HUES6 (cell line): ENCODE data around the gene TRPM3.

Experiments
- H3K27ac ChIP-seq: 2 replicates; pipeline ENCODE4 v1.7.0; 2013; ENCODE audit warnings: low read depth, mild to moderate bottlenecking, low read length, inconsistent platforms
- H3K27me3 ChIP-seq: 2 replicates; pipeline ENCODE4 v1.6.1; 2013; ENCODE audit warnings: low read length; ENCODE audit not compliant: control insufficient read depth, insufficient read depth
- H3K36me3 ChIP-seq: 2 replicates; pipeline ENCODE4 v1.6.1; 2013; ENCODE audit warnings: low read length; ENCODE audit not compliant: control insufficient read depth, insufficient read depth
- H3K4me1 ChIP-seq: 2 replicates; pipeline ENCODE4 v1.6.1; 2013; ENCODE audit warnings: low read length; ENCODE audit not compliant: control insufficient read depth, insufficient read depth
- H3K4me3 ChIP-seq: 2 replicates; pipeline ENCODE4 v1.5.1; 2013; ENCODE audit warnings: low read depth, low read length
- H3K9ac ChIP-seq: one replicate; pipeline ENCODE4 v1.6.1; 2013; ENCODE audit warnings: mild to moderate bottlenecking, low read length
- H3K9me3 ChIP-seq: 2 replicates; pipeline ENCODE4 v1.6.1; 2013; ENCODE audit warnings: low read depth, low read length; ENCODE audit not compliant: control insufficient read depth, insufficient read depth

Gene TRPM3

DNA sequence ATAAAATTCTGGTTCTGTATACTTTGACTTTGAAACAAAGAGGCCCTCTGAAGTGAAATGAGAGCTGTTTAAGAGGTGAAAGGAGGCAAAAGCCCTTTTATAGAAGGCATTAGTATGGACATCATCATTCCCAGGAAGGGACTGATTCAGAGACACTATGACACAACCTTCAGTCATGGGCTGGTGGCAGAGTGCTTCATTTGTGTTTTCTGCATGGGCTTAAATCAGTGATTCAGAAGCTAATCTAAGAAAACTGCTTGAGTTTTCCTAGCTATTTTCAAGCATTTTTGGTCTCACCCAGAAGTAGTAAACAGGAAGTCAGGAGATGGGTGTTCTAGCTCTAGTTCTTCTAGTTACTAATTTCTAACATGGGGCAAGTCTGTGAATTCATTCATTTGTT lies 288.9 kb downstream of the TRPM3 start:
- Histone ChIP-seq H3K4me3 (no peak overlapping the region), H3K4me1 (no peaks in the 10 kb centered on the region), H3K27me3 (no peaks in the 10 kb centered on the region), H3K9me3 (no peaks in the 10 kb centered on the region), H3K36me3 (no peaks in the 10 kb centered on the region), H3K9ac (no peak overlapping the region), H3K27ac (no peak overlapping the region)

DNA sequence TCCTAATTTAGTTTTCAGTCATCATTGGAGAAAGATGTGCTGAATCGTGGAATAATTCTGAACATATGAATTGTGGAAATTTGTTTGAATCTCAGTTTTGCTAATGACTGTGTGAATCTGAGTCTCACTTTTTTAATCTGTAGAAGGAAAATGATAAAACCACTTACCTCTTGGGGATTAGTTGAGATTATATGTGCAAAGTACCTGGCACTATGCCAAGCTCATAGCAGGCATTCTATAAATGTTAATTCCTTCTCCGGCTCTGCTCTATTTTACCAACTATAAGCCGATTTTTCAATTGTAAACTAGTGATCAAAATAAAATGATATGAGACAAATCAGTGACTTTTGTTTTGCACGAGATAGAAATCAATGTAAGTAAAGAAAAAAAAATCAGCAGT lies 290.8 kb downstream of the TRPM3 start:
- Histone ChIP-seq H3K9me3 (no peaks in the 10 kb centered on the region), H3K36me3 (no peaks in the 10 kb centered on the region), H3K4me1 (no peaks in the 10 kb centered on the region), H3K27me3 (no peaks in the 10 kb centered on the region), H3K27ac (no peak overlapping the region), H3K9ac (no peak overlapping the region), H3K4me3 (no peak overlapping the region)

DNA sequence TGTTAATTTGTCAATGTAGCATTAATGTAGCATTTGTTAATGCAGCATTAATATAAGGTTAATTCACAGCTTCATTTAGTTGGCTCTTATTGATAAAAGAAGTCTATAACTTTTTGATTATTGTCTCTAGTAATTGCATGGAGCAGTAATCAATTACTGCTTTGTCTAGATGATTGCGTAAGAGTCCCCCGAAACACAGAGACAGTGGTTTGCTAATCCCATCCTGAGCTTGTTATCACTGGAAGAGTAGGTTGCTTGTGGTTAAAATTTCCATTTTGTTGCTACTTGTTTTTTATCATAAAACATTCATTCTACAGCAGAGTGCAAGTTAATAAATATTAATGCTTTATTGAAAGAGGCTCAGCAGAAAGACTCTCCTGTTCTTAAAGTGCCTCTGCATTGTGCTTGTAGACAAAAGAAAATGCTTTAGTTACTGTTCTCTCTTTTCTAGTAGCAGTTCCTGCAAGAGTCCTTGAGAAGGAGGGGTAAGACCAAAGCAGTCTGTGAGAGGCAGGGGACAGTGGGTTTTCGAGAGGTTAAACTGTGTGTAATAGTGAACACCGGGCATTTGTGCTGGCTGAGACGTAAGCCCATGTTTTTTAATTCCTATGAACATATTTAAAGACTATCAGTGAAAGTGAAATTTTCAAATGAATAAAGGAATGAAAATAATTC lies 291.7 kb downstream of the TRPM3 start:
- Histone ChIP-seq H3K4me3 (no peak overlapping the region), H3K4me1 (no peaks in the 10 kb centered on the region), H3K27ac (no peak overlapping the region), H3K36me3 (no peaks in the 10 kb centered on the region), H3K9ac (no peak overlapping the region), H3K27me3 (no peaks in the 10 kb centered on the region), H3K9me3 (no peaks in the 10 kb centered on the region)

DNA sequence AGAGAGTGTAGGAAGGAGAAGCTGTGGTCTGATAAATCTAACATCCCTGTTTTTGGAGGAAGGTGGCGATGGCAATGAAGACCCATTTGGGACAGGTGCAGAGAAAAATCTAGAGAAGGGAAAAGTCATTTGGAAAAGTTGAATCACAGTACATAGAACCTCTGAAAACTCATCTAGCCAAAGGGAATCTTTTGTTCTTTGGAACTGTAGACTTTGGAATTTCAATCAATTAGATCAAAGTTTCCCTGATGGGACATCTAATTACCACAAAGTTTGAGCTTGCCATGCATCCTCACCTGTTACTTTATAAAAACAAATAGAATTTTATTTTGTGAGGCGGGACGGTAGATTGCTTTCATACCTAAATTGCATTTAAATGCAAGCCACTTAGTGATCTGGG lies 294.9 kb downstream of the TRPM3 start:
- Histone ChIP-seq H3K9me3 (no peaks in the 10 kb centered on the region), H3K27ac (no peak overlapping the region), H3K27me3 (no peaks in the 10 kb centered on the region), H3K36me3 (no peaks in the 10 kb centered on the region), H3K4me1 (no peaks in the 10 kb centered on the region), H3K9ac (no peak overlapping the region), H3K4me3 (no peak overlapping the region)

DNA sequence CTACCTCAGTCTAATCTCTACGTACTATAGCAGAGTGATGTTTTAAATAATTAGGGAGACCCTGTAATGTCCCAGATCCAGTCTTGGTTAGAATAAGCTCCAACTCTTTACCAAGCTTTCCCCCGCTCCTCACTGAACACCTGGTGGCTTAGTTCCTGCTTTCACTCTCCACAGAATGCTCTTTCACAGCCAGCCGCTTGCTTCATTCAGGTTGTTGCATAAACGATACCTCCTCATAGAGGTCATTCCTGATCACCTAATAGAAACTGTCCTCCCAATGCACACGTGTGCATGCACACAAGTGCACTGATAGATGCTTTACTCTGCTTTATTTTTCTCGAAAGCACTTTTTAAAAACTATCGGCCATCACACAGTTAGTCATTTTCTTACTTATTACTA lies 298.1 kb downstream of the TRPM3 start:
- no peak overlapping the region for H3K27ac ChIP-seq
- H3K36me3 ChIP-seq = no peaks in the 10 kb centered on the region
- H3K9ac ChIP-seq = no peak overlapping the region
- no peak overlapping the region for H3K4me3 ChIP-seq
- H3K9me3 ChIP-seq = no peaks in the 10 kb centered on the region
- no peaks in the 10 kb centered on the region for H3K27me3 ChIP-seq
- no peaks in the 10 kb centered on the region for H3K4me1 ChIP-seq

DNA sequence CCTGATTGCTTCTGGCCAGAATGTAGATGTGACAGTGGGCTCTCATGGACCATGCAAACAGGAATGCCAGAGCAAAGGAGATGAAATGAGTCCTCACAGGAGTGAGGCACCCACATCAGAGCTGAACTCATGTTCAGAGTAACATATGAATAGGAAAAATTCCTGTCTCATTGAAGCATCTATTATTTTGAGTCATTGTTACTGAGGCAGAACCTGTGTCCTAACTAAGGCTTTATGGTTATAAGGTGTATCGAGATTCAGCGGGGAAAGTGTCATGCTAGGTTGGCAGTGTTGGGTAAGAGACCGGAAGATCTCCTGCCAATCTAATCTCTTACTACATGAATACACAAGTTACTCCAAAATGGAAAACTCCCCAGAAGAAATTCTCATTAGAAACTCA lies 304.1 kb downstream of the TRPM3 start:
- H3K27me3 ChIP-seq = no peaks in the 10 kb centered on the region
- H3K9ac ChIP-seq = no peak overlapping the region
- no peak overlapping the region for H3K27ac ChIP-seq
- peaks cover 13% of the 10 kb centered on the region; the same call in 1 of the 2 replicates for H3K4me1 ChIP-seq
- H3K4me3 ChIP-seq = no peak overlapping the region
- no peaks in the 10 kb centered on the region for H3K9me3 ChIP-seq
- H3K36me3 ChIP-seq = no peaks in the 10 kb centered on the region

DNA sequence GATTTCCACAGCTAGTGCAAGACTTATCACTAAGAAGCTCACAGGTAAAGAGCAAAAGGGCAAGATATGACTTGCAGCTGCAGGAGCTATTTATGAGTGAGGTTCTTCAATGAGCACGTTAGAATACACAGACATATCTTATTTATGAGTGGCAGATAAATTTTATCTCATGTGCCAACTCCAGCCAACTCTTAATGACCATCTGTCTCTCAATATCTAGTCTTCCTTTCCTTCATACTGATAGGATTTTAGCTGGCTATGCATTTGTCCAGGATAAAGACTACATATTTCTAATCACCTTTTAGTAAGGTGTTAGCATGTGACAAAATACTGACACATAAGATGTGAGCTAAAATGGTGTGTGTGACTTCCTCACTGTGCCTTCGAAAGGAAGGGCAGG lies 304.5 kb downstream of the TRPM3 start:
- Histone ChIP-seq H3K9me3 (no peaks in the 10 kb centered on the region), H3K4me3 (no peak overlapping the region), H3K4me1 (peaks cover 13% of the 10 kb centered on the region; the same call in 1 of the 2 replicates), H3K9ac (no peak overlapping the region), H3K27me3 (no peaks in the 10 kb centered on the region), H3K27ac (no peak overlapping the region), H3K36me3 (no peaks in the 10 kb centered on the region)

DNA sequence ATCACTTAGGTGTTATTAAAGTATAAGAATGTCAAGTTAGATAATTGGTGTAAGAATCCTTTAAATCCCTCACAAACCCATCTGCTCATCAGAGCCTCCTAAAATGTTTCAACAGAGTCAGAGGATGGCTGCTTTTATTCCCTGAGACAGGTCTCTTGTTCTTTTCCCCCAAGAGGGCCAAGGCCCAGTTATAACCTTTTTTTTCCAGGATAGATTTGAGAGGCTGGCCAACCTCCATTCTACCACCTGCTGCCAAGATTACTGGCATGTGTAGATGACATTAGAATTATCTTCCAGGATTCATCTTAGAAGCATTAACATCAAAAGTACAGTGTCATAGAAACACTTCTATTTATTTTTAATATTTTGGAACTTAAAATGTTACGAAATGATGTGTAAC lies 305.1 kb downstream of the TRPM3 start:
- H3K27me3 ChIP-seq = no peaks in the 10 kb centered on the region
- H3K4me3 ChIP-seq = no peak overlapping the region
- no peaks in the 10 kb centered on the region for H3K9me3 ChIP-seq
- no peak overlapping the region for H3K27ac ChIP-seq
- H3K36me3 ChIP-seq = no peaks in the 10 kb centered on the region
- H3K4me1 ChIP-seq = peaks cover 13% of the 10 kb centered on the region; the same call in 1 of the 2 replicates
- no peak overlapping the region for H3K9ac ChIP-seq

DNA sequence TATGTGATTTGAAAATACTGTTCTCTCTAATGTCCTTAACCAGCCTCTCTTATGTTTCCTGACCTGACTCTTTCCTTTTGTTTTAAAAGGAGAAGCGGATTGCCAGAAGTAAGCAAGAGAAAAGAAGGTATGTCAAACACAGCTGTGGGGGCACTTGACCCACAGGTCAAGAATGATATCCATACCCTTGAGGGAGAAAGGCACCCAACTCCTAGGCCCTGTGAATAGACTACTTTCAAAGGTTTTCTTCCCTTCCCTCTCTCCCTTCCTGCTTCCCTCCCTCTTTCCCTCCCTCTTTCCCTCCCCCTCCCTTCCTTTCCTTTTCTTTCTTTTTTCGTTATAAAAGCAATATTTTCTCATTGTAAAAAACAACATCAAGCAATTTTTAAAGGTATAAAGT lies 306.8 kb downstream of the TRPM3 start:
- Histone ChIP-seq H3K27ac (no peak overlapping the region), H3K4me1 (peaks cover 13% of the 10 kb centered on the region; the same call in 1 of the 2 replicates), H3K36me3 (no peaks in the 10 kb centered on the region), H3K4me3 (no peak overlapping the region), H3K9me3 (no peaks in the 10 kb centered on the region), H3K27me3 (no peaks in the 10 kb centered on the region), H3K9ac (no peak overlapping the region)

DNA sequence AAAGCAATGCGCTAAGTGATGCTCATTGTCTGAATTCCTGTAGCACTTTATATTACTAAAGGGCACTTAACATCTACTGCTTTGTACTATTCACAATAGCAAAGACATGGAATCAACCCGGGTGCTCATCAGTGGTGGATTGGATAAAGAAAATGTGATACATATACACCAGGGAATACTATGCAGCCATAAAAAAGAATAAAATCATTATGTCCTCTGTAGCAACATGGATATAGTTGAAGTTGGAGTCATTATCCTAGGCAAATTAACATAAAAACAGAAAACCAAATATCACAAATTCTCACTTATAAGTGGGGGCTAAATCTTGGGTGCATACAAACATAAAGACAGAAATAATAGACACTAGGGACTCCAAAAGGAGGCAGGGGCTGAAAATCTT lies 308.3 kb downstream of the TRPM3 start:
- Histone ChIP-seq H3K9me3 (no peaks in the 10 kb centered on the region), H3K4me3 (no peak overlapping the region), H3K4me1 (peaks cover 13% of the 10 kb centered on the region; the same call in 1 of the 2 replicates), H3K9ac (no peak overlapping the region), H3K36me3 (no peaks in the 10 kb centered on the region), H3K27me3 (no peaks in the 10 kb centered on the region), H3K27ac (no peak overlapping the region)

DNA sequence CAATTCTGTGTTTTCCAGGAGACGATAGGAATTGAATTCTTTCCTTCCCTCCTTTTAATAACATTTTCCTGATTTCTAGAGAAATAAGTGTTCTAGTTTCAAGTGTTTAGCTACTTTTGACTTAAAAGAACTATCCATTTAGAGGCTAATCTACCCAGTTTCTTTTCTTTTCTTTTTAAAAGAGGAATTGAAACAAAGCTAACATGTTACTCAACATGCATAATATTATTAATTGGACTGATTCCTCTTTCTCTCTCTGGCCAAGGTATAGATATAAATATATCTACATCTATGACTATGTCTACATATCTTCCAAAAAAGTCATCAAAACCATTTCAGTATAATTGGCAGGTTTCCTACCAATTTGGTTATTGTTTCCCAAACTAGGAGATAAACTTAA lies 309.8 kb downstream of the TRPM3 start:
- H3K9ac ChIP-seq = no peak overlapping the region
- H3K36me3 ChIP-seq = no peaks in the 10 kb centered on the region
- no peaks in the 10 kb centered on the region for H3K9me3 ChIP-seq
- peaks cover 13% of the 10 kb centered on the region; the same call in 1 of the 2 replicates for H3K4me1 ChIP-seq
- no peak overlapping the region for H3K4me3 ChIP-seq
- H3K27ac ChIP-seq = no peak overlapping the region
- H3K27me3 ChIP-seq = no peaks in the 10 kb centered on the region
